ENCODE data around the gene LIF.
A peak's percentile ranks its signal among the peaks of the same experiment; 100 is the strongest.

The LIF gene

DNA sequence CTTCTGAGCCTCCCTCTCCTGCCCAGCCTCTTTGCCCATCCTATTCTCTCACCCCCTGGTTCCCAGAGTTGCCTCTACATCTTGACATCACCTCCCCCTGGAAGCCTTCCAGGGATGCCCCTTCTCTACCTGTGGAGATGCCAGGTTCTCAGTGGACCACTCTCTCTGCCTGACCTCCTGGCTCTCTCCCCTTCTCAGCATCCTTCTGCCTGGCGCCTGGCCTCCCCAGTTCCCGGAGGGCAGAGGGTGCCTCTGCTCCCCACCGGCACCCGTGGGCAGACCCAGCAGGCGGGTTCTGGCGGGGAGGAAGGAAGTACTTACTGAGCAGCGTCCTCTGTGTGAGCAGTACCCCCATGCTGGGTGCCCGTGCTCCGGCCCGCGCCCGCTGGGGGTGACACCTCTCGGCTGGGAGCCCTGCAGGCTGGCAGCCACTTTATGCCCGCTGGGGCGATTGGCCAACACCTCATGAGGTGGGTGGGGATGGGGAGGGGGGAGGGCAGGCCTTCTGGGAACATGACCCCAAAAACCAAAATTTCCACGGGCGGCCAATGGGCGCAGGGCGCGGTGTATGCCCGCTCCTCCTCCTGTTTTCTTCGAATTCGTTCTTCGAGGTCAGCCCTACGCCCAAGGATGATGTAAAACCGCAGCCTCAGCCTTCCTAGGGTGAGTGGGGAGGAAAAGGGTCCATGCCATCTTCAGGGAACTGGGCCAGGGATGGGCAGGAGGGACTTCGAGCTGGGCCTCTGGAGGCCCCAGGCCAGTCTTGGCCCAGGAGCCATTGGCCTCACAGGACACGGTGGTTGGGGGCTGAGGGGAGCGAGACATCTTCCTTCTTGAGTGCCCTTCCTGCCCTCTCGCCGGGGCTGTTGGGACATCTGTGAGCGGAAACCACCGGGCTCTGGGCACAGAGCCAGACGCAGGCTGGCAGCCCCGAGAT is 20.2 kb upstream of the LIF start, which contains the start of gene OSM:
OSM (minus strand) TSS at position 407 of the 937 bp plus-strand sequence; CDS start at position 355, 52 bp downstream.
- ChIA-PET CTCF (interaction anchor here (1.6 kb wide), 1 partner anchor 11 kb away, joined by 5 read pairs; no protein-coding TSS in a partner anchor), POLR2A (interaction anchor here (0.5 to 2.8 kb wide), 6 partner anchors 11 to 90 kb away, joined by 3 to 8 read pairs (median 6); partner anchors contain the start of genes CCDC157 and SF3A1)
- WGBS (ENCODE audit: insufficient coverage): 0% methylated on average over 15 of the region's 35 CpGs
- Histone ChIP-seq H3K36me3 (ENCODE audit: control insufficient read depth in 4 of 4, insufficient read depth in 4 of 4, low read length in 3 of 4) (peaks cover 0 to 47% (median 4%) of the 10 kb centered on the region in 4 experiments), H3K27ac (ENCODE audit: insufficient read depth in 1 of 2, low read depth in 1 of 2, low read length in 2 of 2, poor library complexity in 1 of 2, severe bottlenecking in 2 of 2) (peak within 1 kb of the TSS; percentile 91 to 92), H3K4me3 (ENCODE audit: control insufficient read depth in 1 of 7, extremely low read depth in 1 of 7, insufficient read depth in 4 of 7, low read depth in 2 of 7, low read length in 6 of 7) (peak within 1 kb of the TSS; percentile 2 to 83 (median 71)), H3K27me3 (replicated peaks in 2 of 5; ENCODE audit: control insufficient read depth in 4 of 5, insufficient read depth in 5 of 5, low read length in 4 of 5) (no peaks in the 10 kb centered on the region), H3K4me1 (ENCODE audit: control extremely low read depth in 1 of 4, control insufficient read depth in 4 of 4, insufficient read depth in 4 of 4, low read length in 3 of 4) (peaks cover 12 to 96% (median 90%) of the 10 kb centered on the region in 4 experiments), H3K9me3 (ENCODE audit: control extremely low read depth in 1 of 5, control insufficient read depth in 4 of 5, insufficient read depth in 2 of 5, low read depth in 1 of 5, low read length in 4 of 5) (no peaks in the 10 kb centered on the region)
- peak; percentile 96 to 99 (median 99) for DNase-seq

DNA sequence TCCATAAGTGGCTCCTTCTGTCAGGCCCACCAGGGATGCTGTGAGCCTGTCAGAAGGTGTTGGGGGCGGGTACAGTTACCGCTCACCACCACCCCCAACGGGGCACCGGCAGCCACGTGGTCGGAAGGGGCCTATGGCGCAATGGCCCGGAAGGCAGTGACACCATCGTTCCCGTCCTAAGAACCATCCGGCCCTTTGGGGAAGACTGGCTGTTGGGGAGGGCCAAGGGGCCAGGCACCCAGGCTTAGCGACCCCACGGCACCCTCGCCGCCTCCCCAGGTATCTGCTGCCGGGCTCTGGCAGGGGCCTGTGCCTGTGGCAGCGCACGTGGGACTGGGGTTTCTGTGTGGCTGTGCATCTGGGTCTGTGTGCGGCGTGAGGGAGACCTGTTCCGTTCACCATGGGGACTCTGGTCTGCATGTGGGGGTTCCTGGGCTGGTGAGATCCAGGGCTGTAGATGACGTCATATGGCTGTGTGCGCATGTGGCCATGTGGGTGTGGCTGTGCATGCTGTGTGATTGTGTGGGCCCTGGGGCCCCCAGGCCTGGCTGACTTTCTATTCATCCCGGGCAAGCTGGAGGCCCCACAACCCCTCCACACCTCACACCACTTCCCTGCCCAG is 19.4 kb upstream of the LIF start:
- POLR2A ChIA-PET: interaction anchor here (0.5 to 2.8 kb wide), 6 partner anchors 12 to 91 kb away, joined by 3 to 8 read pairs (median 4); partner anchors contain the start of genes CCDC157 and SF3A1

GRCh38 chr22:30265131-30265720 is 18.7 kb upstream of the LIF start:
- POLR2A ChIA-PET: interaction anchor here (0.8 to 2.8 kb wide), 4 partner anchors 13 to 91 kb away, joined by 3 to 8 read pairs (median 4); partner anchors contain the start of genes CCDC157 and SF3A1
- CTCF ChIA-PET: interaction anchor here (0.6 to 1.0 kb wide), 2 partner anchors 37 to 157 kb away, joined by 3 to 5 read pairs; no protein-coding TSS in a partner anchor
- Histone ChIP-seq H3K27me3 (replicated peaks in 2 of 5; ENCODE audit: control insufficient read depth in 4 of 5, insufficient read depth in 5 of 5, low read length in 4 of 5) (no peaks in the 10 kb centered on the region), H3K27ac (ENCODE audit: insufficient read depth in 1 of 2, low read depth in 1 of 2, low read length in 2 of 2, poor library complexity in 1 of 2, severe bottlenecking in 2 of 2) (peak overlapping the region; percentile 91 to 92), H3K9me3 (ENCODE audit: control extremely low read depth in 1 of 5, control insufficient read depth in 4 of 5, insufficient read depth in 2 of 5, low read depth in 1 of 5, low read length in 4 of 5) (no peaks in the 10 kb centered on the region), H3K4me1 (ENCODE audit: control extremely low read depth in 1 of 4, control insufficient read depth in 4 of 4, insufficient read depth in 4 of 4, low read length in 3 of 4) (peaks cover 9 to 95% (median 82%) of the 10 kb centered on the region in 4 experiments), H3K4me3 (ENCODE audit: control insufficient read depth in 1 of 7, extremely low read depth in 1 of 7, insufficient read depth in 4 of 7, low read depth in 2 of 7, low read length in 6 of 7) (peak overlapping the region in 5 of 7 experiments; percentile 70 to 83 (median 75)), H3K36me3 (ENCODE audit: control insufficient read depth in 4 of 4, insufficient read depth in 4 of 4, low read length in 3 of 4) (peaks cover 0 to 45% (median 4%) of the 10 kb centered on the region in 4 experiments)
- WGBS (ENCODE audit: insufficient coverage): 77% methylated on average over 7 of the region's 9 CpGs
- no peak for DNase-seq

More for the DNA sequence above, 19.4 kb upstream of the LIF start:
- peak overlapping the region; percentile 91 to 92 for H3K27ac ChIP-seq (ENCODE audit: insufficient read depth in 1 of 2, low read depth in 1 of 2, low read length in 2 of 2, poor library complexity in 1 of 2, severe bottlenecking in 2 of 2)
- peak overlapping the region in 6 of 7 experiments; percentile 41 to 83 (median 73) for H3K4me3 ChIP-seq (ENCODE audit: control insufficient read depth in 1 of 7, extremely low read depth in 1 of 7, insufficient read depth in 4 of 7, low read depth in 2 of 7, low read length in 6 of 7)
- H3K4me1 ChIP-seq (ENCODE audit: control extremely low read depth in 1 of 4, control insufficient read depth in 4 of 4, insufficient read depth in 4 of 4, low read length in 3 of 4): peaks cover 9 to 95% (median 84%) of the 10 kb centered on the region in 4 experiments
- WGBS (ENCODE audit: insufficient coverage): 0% methylated on average over 14 of the region's 24 CpGs
- CTCF ChIA-PET: no interaction called here
- no peaks in the 10 kb centered on the region for H3K27me3 ChIP-seq (replicated peaks in 2 of 5; ENCODE audit: control insufficient read depth in 4 of 5, insufficient read depth in 5 of 5, low read length in 4 of 5)
- peak; percentile 91 to 95 (median 94) for DNase-seq
- no peaks in the 10 kb centered on the region for H3K9me3 ChIP-seq (ENCODE audit: control extremely low read depth in 1 of 5, control insufficient read depth in 4 of 5, insufficient read depth in 2 of 5, low read depth in 1 of 5, low read length in 4 of 5)
- peaks cover 0 to 48% (median 4%) of the 10 kb centered on the region in 4 experiments for H3K36me3 ChIP-seq (ENCODE audit: control insufficient read depth in 4 of 4, insufficient read depth in 4 of 4, low read length in 3 of 4)

- peak overlapping the region in 1 of 7 experiments; percentile 53 for H3K4me3 ChIP-seq (ENCODE audit: control insufficient read depth in 1 of 7, extremely low read depth in 1 of 7, insufficient read depth in 4 of 7, low read depth in 2 of 7, low read length in 6 of 7)
- DNase-seq: no peak
- H3K36me3 ChIP-seq (ENCODE audit: control insufficient read depth in 4 of 4, insufficient read depth in 4 of 4, low read length in 3 of 4): peaks cover 0 to 33% (median 4%) of the 10 kb centered on the region in 4 experiments
- WGBS (ENCODE audit: insufficient coverage): 93% methylated on average over 13 of the region's 17 CpGs
- no peaks in the 10 kb centered on the region for H3K27me3 ChIP-seq (replicated peaks in 2 of 5; ENCODE audit: control insufficient read depth in 4 of 5, insufficient read depth in 5 of 5, low read length in 4 of 5)
- no peaks in the 10 kb centered on the region for H3K9me3 ChIP-seq (ENCODE audit: control extremely low read depth in 1 of 5, control insufficient read depth in 4 of 5, insufficient read depth in 2 of 5, low read depth in 1 of 5, low read length in 4 of 5)
- ChIA-PET CTCF (interaction anchor here (0.8 to 1.3 kb wide), 6 partner anchors 36 to 159 kb away, joined by 3 to 5 read pairs (median 4); no protein-coding TSS in a partner anchor), POLR2A (interaction anchor here (1.0 to 1.7 kb wide), 3 partner anchors 14 to 27 kb away, joined by 3 to 4 read pairs (median 4); no protein-coding TSS in a partner anchor)
- peak overlapping the region in 1 of 2 experiments; percentile 61 for H3K27ac ChIP-seq (ENCODE audit: insufficient read depth in 1 of 2, low read depth in 1 of 2, low read length in 2 of 2, poor library complexity in 1 of 2, severe bottlenecking in 2 of 2)
- H3K4me1 ChIP-seq (ENCODE audit: control extremely low read depth in 1 of 4, control insufficient read depth in 4 of 4, insufficient read depth in 4 of 4, low read length in 3 of 4): peaks cover 9 to 92% (median 75%) of the 10 kb centered on the region in 4 experiments
Observed at GRCh38 chr22:30263883-30264282, 17.3 kb upstream of the LIF start.

- H3K4me1 ChIP-seq (ENCODE audit: control extremely low read depth in 1 of 4, control insufficient read depth in 4 of 4, insufficient read depth in 4 of 4, low read length in 3 of 4): peaks cover 6 to 92% (median 74%) of the 10 kb centered on the region in 4 experiments
- H3K27ac ChIP-seq (ENCODE audit: insufficient read depth in 1 of 2, low read depth in 1 of 2, low read length in 2 of 2, poor library complexity in 1 of 2, severe bottlenecking in 2 of 2): peak overlapping the region in 1 of 2 experiments; percentile 76
- H3K4me3 ChIP-seq (ENCODE audit: control insufficient read depth in 1 of 7, extremely low read depth in 1 of 7, insufficient read depth in 4 of 7, low read depth in 2 of 7, low read length in 6 of 7): peak overlapping the region in 4 of 7 experiments; percentile 25 to 53 (median 40)
- 12% methylated on average over 19 of the region's 27 CpGs for WGBS (ENCODE audit: insufficient coverage)
- ChIA-PET POLR2A (interaction anchor here (0.8 to 1.7 kb wide), 5 partner anchors 14 to 28 kb away, joined by 3 to 4 read pairs (median 4); no protein-coding TSS in a partner anchor), CTCF (interaction anchor here (0.8 to 1.3 kb wide), 8 partner anchors 37 to 158 kb away, joined by 3 to 5 read pairs (median 4); no protein-coding TSS in a partner anchor)
- H3K9me3 ChIP-seq (ENCODE audit: control extremely low read depth in 1 of 5, control insufficient read depth in 4 of 5, insufficient read depth in 2 of 5, low read depth in 1 of 5, low read length in 4 of 5): no peaks in the 10 kb centered on the region
- peak; percentile 86 to 97 (median 95) for DNase-seq
- no peaks in the 10 kb centered on the region for H3K27me3 ChIP-seq (replicated peaks in 2 of 5; ENCODE audit: control insufficient read depth in 4 of 5, insufficient read depth in 5 of 5, low read length in 4 of 5)
- peaks cover 0 to 28% (median 3%) of the 10 kb centered on the region in 4 experiments for H3K36me3 ChIP-seq (ENCODE audit: control insufficient read depth in 4 of 4, insufficient read depth in 4 of 4, low read length in 3 of 4)
Observed at GRCh38 chr22:30262917-30263741, 16.6 kb upstream of the LIF start.
